Left ventricle myocardium superior (tissue), 1 donor: ENCODE data around the gene PARD6G. TPM values are rescaled to one million over a fixed set of nuclear protein-coding genes. Genes with fewer than 3 reads are reported as not detected.
"Not testable (repeated sequence)": the region's sequence is repeated elsewhere in the genome, so short reads cannot be mapped to it uniquely, and the experiment has no call there.

ENCODE experiments used
- ATAC-seq: fragments of 200-7000 bp; cut with Tn5 transposase; one replicate; pipeline ENCODE4 v1.9.1; 2020; ENCODE audit warnings: mild to moderate bottlenecking, moderate library complexity
- DNase-seq: peaks from one replicate; pipeline ENCODE4 v3.0.0-alpha.2; 2020
- intact Hi-C: fragments of 100-400 bp; cut with micrococcal nuclease; formaldehyde crosslinking; loops from one replicate; pipeline ENCODE4 v1.11.0; 2022
- total RNA-seq: library from RNA; stranded (reverse); fragmentation: NEBNext Ultra II Directional; extraction: Animal tissue kit (Norgen Biotek cat#: 25700); gene quantifications from one replicate; pipeline ENCODE4 v1.2.1, GENCODE V29; 2021
- donor health status: DM: no; HTN: yes; CAD: no; lungs with severe emphysema.

PARD6G gene
- total RNA-seq, 1 donor from 2014 or later = 4.0 TPM

DNA sequence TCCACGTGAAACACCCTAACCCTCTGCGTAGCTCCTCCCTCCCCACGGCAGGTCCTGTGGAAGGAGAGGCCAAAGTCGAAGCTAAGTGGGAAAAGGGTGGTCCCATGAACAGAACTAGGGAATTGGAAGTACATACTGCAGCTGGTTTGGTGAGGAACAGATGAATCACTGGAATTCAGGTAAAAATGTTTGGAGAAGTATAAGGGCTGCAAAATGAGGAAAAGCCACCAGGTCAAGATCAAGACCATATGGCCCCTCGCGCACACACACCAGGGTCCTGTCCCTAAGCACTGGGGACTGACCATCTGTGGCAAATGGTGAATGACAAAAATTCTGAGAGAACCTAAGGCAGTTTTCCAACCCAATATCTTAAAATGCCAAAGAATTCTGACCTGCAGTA lies 3.1 kb downstream of the PARD6G start:
- intact Hi-C loops = no loop called here
- no peak for ATAC-seq
- DNase-seq = no peak

DNA sequence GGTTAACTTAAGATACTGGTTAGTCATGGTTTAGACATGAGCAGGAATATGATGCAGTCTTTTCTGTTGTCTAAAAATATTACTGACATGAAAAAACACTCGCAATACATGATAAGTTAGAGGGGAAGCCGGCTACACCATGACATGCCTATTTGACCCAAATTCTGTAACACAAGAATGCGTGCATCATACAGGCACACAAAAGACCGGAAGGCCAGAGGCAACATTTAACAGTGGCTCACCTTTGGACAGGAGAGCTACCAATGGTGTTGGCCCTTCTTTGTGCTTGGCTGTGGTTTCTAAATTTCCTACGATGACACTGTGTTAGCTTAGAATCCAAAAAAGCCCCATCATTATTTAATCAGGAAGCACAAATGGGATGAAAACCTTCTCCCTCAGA lies 4.1 kb downstream of the PARD6G start:
- ATAC-seq (no peak), DNase-seq (no peak)
- intact Hi-C loops = no loop called here

GRCh38 chr18:80241919-80242777 lies 5.2 kb downstream of the PARD6G start:
- intact Hi-C loops = no loop called here
- ATAC-seq (no peak), DNase-seq (no peak)

GRCh38 chr18:80239830-80240229 lies 7.5 kb downstream of the PARD6G start:
- intact Hi-C loops = no loop called here
- DNase-seq = no peak

GRCh38 chr18:80238651-80239260 lies 8.6 kb downstream of the PARD6G start:
- no peak for ATAC-seq
- intact Hi-C loops = no loop called here
- no peak for DNase-seq

More at GRCh38 chr18:80239830-80240229, 7.5 kb downstream of the PARD6G start:
- no peak for ATAC-seq

DNA sequence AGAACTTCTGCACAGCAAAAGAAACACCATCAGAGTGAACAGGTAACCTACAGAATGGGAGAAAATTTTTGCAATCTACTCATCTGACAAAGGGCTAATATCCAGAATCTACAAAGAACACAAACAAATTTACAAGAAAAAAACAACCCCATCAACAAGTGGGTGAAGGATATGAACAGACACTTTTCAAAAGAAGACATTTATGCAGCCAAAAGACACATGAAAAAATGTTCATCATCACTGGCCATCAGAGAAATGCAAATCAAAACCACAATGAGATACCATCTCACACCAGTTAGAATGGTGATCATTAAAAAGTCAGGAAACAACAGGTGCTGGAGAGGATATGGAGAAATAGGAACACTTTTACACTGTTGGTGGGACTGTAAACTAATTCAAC lies 9.8 kb downstream of the PARD6G start:
- DNase-seq, ATAC-seq, intact Hi-C loops: not testable (repeated sequence)

DNA sequence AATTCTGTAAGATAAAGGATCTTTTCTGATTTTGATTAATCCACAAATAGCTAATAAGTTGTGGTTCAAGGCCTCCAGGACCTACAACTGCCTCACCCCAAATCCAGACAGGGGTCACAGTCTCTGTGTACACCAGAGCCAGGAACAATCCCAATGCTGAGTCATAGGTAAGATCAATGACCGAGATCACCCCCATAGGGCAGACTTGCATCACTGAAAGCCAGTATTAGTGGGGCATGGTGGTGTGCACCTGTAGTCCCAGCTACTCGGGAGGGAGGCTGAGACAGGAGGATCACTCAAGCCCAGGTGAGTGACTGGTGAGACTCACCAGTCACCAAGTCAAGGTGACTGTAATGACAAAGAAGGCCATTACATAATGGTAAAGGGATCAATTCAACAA lies 12.9 kb downstream of the PARD6G start:
- DNase-seq (no peak), ATAC-seq (no peak)
- intact Hi-C loops = no loop called here

- DNase-seq (no peak), ATAC-seq (no peak)
- intact Hi-C loops = no loop called here
These were observed 13.4 kb downstream of the PARD6G start for GRCh38 chr18:80233899-80234298.

DNA sequence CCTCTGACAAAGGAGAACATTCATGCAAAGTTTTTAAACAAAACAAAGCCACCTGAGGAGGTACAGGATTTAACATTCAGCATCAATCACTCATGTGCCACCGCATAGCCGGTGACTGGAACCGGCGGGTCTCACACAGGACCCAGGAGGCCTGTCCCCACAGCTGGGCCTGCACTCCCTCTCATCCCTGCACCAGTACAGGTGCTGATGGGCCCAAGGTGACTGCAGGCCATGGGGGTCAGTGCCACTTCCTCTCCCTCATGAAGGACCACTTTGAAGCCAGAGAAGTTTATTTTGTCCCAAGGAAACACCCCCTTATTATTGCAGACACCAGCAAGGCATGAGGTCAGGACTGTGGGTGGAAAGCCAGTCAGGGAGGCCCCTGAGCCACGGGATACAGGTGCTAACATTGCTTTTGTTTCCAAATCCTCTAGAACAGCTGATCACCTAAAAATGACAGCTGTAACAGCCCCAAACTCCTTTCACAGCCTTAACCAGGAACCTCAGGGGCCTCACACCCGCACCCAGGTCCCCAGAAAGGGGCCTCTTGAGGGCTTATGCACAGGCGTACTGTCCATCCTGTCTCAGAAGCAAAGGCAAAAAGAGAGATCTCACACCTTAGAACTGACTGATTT lies 14.0 kb downstream of the PARD6G start:
- no peak for DNase-seq
- intact Hi-C loops = no loop called here
- no peak for ATAC-seq

DNA sequence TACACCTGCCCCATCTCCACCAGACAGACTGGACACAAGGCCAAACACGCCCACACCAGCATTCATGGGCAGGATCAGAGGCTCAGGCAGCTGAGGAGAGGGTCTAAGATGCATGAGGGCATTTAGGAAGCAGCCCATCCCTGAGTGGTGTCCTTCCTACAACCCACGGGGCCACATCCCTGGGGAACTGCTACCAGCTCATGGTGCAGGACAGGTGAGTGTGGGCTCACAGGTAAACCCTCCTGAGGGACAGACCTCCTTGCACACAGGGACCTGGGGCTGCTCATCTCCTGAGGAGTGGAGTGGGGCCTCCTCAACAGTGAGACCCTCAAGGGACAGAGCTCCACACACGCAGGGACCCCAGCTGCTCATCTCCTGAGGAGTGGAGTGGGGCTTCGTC lies 14.6 kb downstream of the PARD6G start:
- intact Hi-C loops = no loop called here
- no peak for ATAC-seq
- DNase-seq = no peak

- intact Hi-C loops = no loop called here
- DNase-seq (no peak), ATAC-seq (no peak)
These were observed 15.3 kb downstream of the PARD6G start for GRCh38 chr18:80232030-80232429.

- no peak for ATAC-seq
- no peak for DNase-seq
- intact Hi-C loops = no loop called here
These were observed 15.7 kb downstream of the PARD6G start for GRCh38 chr18:80231616-80232015.

- ATAC-seq = no peak
- intact Hi-C loops = no loop called here
- DNase-seq = no peak
These were observed 16.2 kb downstream of the PARD6G start for GRCh38 chr18:80231151-80231550.

DNA sequence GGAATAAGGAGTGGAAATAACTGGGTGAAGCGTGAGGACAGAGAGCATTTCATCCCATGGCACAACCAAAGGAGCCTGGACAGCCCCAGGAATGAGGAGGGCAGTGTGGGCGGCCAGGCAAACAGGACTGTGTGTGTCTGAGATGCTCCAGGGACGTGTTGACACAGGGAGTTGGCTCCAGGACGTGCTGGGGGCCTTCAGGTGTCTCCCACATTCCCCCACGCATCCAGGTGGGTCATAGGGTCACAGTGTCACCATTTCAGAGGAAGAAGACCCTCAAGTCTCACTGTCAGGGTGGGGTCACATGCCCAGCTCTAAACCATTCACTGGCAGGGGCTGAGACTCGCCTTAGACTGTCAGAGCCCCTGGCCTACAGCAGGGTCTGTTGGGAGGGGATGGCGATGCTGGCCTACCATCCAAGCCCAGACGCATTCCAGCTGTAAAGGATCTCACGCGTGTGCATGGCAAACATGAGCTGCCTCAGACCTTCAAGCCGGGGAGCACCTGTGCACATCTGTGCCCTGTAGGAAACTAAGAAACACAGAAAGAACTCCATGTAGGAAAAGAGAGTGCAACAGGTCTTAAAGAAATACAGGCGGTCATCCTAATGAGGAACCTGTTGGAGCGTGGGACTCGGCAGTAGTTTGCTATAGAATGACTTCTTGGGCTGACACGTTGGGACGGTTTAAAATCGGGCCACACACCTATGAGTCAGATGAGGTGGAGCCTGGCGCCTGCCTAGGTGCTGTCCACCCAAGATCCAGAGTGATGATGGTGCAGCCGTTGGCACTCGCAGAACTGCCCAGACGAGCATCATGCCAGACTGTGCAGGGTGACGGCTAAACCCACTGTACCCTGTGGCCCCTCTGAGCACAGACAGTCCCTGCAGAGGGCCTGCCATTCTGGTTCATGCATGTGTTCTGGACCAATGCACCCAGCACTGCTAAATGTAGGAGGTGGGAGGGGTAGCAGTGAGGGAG lies 17.3 kb downstream of the PARD6G start:
- DNase-seq = no peak
- intact Hi-C loops = no loop called here
- no peak for ATAC-seq

- intact Hi-C loops = no loop called here
- no peak for DNase-seq
These were observed 18.0 kb downstream of the PARD6G start for GRCh38 chr18:80229363-80229762.

DNA sequence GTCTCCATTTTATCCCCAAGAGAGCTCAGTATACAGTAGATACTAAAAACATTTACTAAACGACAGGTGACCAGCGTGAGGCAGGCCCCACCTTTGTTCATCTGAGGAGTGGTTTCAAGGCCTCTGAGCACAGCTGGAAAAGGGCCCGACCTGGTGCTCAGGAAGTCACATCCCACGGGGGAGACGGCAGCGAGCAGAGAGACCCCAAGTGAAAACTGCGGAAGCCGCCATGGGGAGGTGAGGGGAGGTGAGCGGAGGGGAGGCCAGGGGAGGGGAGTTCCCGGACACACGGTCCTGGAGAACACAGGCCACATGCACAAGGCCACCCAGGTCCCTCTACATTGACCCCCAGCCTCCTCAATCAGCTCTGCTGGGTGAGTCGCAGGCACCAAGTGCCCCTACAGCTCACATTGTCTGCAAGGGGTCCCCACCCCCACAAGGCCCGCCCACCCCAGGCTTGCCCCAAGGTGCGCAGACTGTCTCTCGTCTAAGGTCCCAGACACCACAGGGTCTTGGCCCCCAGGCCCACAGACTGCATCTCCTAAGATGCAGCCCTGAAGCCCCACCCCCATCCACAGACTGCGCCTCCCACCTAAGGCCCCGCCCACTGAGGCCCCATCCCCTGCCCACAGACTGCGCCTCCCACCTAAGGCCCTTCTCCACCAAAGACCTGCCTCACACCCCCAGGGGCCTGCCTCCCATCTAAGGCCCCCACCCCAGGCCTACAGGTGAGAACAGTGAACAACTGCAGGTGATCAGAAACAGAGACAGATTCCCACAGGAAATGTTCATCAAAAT lies 19.1 kb downstream of the PARD6G start:
- intact Hi-C loops = no loop called here
- DNase-seq = no peak
- ATAC-seq = no peak

More at GRCh38 chr18:80229363-80229762, 18.0 kb downstream of the PARD6G start:
- ATAC-seq = peak; percentile 57

GRCh38 chr18:80227472-80227871 lies 19.8 kb downstream of the PARD6G start:
- intact Hi-C loops = no loop called here
- DNase-seq (no peak), ATAC-seq (no peak)

- ATAC-seq = no peak
- intact Hi-C loops = no loop called here
These were observed 21.6 kb downstream of the PARD6G start for GRCh38 chr18:80225685-80226084.

More at GRCh38 chr18:80225685-80226084, 21.6 kb downstream of the PARD6G start:
- no peak for DNase-seq
